SH-SY5Y (cell line): Measurements from ENCODE around the gene MDFI.

Source experiments
- GATA2 ChIP-seq: IDR thresholded peaks from 2 replicates; pipeline ENCODE4 v1.6.1; 2011; ENCODE audit warnings: mild to moderate bottlenecking, low read depth, low read length
- GATA3 ChIP-seq: IDR thresholded peaks from 2 replicates; pipeline ENCODE4 v1.6.1; 2011; ENCODE audit warnings: low read depth, mild to moderate bottlenecking, low read length, moderate library complexity

GRCh38 chr6:41597246-41598000, 40.8 kb upstream of the MDFI start:
- TF ChIP-seq GATA2 (no peak), GATA3 (no peak)
